PFSK-1 (cell line): Measurements from ENCODE around the gene NEDD9.
A peak's percentile ranks its signal among the peaks of the same experiment; 100 is the strongest.

Experiments
- FOXP2 ChIP-seq: optimal IDR thresholded peaks from 2 replicates; pipeline ENCODE3; 2011; ENCODE audit warnings: borderline replicate concordance, control low read depth, inconsistent platforms; ENCODE audit not compliant: insufficient read depth; ENCODE audit errors: extremely low read length, extremely low read depth
- POLR2AphosphoS5 ChIP-seq: IDR thresholded peaks from 2 replicates; pipeline ENCODE4 v1.6.1; 2012; ENCODE audit warnings: low read depth, mild to moderate bottlenecking, control low read depth, low read length, moderate library complexity
- SIN3A ChIP-seq: IDR thresholded peaks from 2 replicates; pipeline ENCODE4 v1.6.1; 2012; ENCODE audit warnings: mild to moderate bottlenecking, low read length, moderate library complexity, borderline replicate concordance; ENCODE audit not compliant: insufficient read depth
- TAF1 ChIP-seq: IDR thresholded peaks from 2 replicates; pipeline ENCODE4 v1.6.1; 2012; ENCODE audit warnings: low read length, control low read depth, borderline replicate concordance; ENCODE audit not compliant: insufficient read depth
- TF ChIP-seq, protein P1 (sequence below), 2 experiments: IDR thresholded peaks; 2 replicates each; pipeline versions ENCODE4 v1.6.1 to v1.8.0; 2011 to 2012; ENCODE audit warnings: low read depth in 2 of 2, low read length in 2 of 2, control low read depth in 1 of 2, inconsistent platforms in 1 of 2, mild to moderate bottlenecking in 1 of 2, moderate library complexity in 1 of 2; ENCODE audit not compliant: insufficient read depth in 1 of 2

Gene NEDD9

GRCh38 chr6:11236076-11236750 lies 3.7 kb upstream of the NEDD9 start:
- TF ChIP-seq POLR2AphosphoS5 (no peak), FOXP2 (no peak)

GRCh38 chr6:11235062-11235461 lies 2.6 kb upstream of the NEDD9 start:
- TF ChIP-seq, protein P1, sequence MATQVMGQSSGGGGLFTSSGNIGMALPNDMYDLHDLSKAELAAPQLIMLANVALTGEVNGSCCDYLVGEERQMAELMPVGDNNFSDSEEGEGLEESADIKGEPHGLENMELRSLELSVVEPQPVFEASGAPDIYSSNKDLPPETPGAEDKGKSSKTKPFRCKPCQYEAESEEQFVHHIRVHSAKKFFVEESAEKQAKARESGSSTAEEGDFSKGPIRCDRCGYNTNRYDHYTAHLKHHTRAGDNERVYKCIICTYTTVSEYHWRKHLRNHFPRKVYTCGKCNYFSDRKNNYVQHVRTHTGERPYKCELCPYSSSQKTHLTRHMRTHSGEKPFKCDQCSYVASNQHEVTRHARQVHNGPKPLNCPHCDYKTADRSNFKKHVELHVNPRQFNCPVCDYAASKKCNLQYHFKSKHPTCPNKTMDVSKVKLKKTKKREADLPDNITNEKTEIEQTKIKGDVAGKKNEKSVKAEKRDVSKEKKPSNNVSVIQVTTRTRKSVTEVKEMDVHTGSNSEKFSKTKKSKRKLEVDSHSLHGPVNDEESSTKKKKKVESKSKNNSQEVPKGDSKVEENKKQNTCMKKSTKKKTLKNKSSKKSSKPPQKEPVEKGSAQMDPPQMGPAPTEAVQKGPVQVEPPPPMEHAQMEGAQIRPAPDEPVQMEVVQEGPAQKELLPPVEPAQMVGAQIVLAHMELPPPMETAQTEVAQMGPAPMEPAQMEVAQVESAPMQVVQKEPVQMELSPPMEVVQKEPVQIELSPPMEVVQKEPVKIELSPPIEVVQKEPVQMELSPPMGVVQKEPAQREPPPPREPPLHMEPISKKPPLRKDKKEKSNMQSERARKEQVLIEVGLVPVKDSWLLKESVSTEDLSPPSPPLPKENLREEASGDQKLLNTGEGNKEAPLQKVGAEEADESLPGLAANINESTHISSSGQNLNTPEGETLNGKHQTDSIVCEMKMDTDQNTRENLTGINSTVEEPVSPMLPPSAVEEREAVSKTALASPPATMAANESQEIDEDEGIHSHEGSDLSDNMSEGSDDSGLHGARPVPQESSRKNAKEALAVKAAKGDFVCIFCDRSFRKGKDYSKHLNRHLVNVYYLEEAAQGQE (IDR thresholded peaks at IDR 0.05; ENCODE audit: insufficient read depth in 1 of 2, low read depth in 2 of 2, low read length in 2 of 2): no peak
- TF ChIP-seq SIN3A (no peak), FOXP2 (no peak), TAF1 (no peak), POLR2AphosphoS5 (no peak)

- no peak for TF ChIP-seq SIN3A
- no peak for TF ChIP-seq POLR2AphosphoS5
- no peak for TF ChIP-seq FOXP2
- TF ChIP-seq TAF1: no peak
- TF ChIP-seq, protein P1 (IDR thresholded peaks at IDR 0.05; ENCODE audit: insufficient read depth in 1 of 2, low read depth in 2 of 2, low read length in 2 of 2): no peak
Observed at GRCh38 chr6:11233673-11234573, 1.5 kb upstream of the NEDD9 start.

DNA sequence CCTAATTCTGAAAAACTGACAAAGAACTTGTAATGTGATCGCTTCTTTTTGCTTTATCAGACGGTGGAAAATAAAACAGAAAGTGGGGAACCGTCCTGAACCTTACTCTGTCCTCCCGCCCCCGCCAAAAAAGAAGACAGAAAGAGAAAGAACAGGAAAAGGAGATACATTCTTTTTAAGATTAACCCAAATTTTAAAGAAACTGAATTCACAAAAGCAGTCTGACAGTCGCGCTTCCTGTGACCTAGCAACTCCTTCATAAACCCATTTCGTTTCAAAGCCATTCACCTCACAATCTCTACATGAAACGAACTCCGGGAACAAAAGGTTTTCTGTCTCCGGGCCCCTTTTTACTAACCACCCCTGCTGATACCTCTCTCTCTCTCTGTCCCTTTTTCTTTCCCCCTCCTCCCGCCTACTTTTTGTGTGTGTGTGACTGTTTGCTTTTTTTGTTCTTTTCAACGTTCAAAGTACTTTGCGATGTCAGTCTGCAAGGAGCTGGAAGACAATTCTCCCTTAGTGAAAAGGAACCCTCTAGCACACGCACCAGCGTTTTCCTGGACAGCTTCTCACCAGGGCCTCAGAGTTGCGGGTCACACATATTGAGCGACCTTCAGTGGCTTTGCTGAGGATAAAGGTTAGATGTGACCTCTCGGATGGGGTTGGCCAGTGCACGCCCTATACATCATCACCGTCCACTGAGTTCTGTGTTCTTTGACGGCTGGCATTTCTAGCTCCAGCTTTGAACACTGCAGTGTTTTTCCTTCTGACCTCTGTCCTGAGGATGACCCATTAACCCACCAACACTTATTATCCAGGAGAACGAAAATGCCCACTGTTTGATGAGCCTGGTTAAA lies 530 bp upstream of the NEDD9 start:
- TF ChIP-seq TAF1 (peak; percentile 1; the same call in 1 of the 2 replicates), POLR2AphosphoS5 (peak; percentile 23)
- TF ChIP-seq, protein P1 (IDR thresholded peaks at IDR 0.05; ENCODE audit: insufficient read depth in 1 of 2, low read depth in 2 of 2, low read length in 2 of 2): no peak

- TF ChIP-seq, protein P1 (IDR thresholded peaks at IDR 0.05; ENCODE audit: insufficient read depth in 1 of 2, low read depth in 2 of 2, low read length in 2 of 2): no peak
- TF ChIP-seq POLR2AphosphoS5 (no peak), TAF1 (no peak), FOXP2 (no peak), SIN3A (no peak; the same call in 1 of the 2 replicates)
Observed at GRCh38 chr6:11231564-11232192, 790 bp downstream of the NEDD9 start.
